GM12865 (cell line): ENCODE data around the gene LDLR.
"Not testable (repeated sequence)": the region's sequence is repeated elsewhere in the genome, so short reads cannot be mapped to it uniquely, and the experiment has no call there.

Experiments
- DNase-seq: peaks from one replicate; pipeline ENCODE4 v3.0.0; 2010; ENCODE audit warnings: low read depth
- H3K4me3 ChIP-seq: 2 replicates; pipeline ENCODE4 v1.5.1; 2011; ENCODE audit warnings: mild to moderate bottlenecking, low read depth, low read length, control low read depth
- CTCF ChIP-seq: IDR thresholded peaks from 2 replicates; pipeline ENCODE4 v1.5.1; 2011; ENCODE audit warnings: low read length, control low read depth, low read depth, inconsistent platforms; ENCODE audit not compliant: insufficient read depth; ENCODE audit errors: missing control alignments

LDLR gene

GRCh38 chr19:11115042-11115441, 25.8 kb downstream of the LDLR start:
- no peak overlapping the region for H3K4me3 ChIP-seq
- no peak for DNase-seq

GRCh38 chr19:11115895-11116446, 26.7 kb downstream of the LDLR start:
- no peak for TF ChIP-seq CTCF

More at GRCh38 chr19:11115042-11115441, 25.8 kb downstream of the LDLR start:
- no peak for TF ChIP-seq CTCF

GRCh38 chr19:11116507-11116906, 27.2 kb downstream of the LDLR start:
- no peak overlapping the region for H3K4me3 ChIP-seq
- no peak for DNase-seq
- TF ChIP-seq CTCF, result no peak

More at GRCh38 chr19:11115895-11116446, 26.7 kb downstream of the LDLR start:
- no peak for DNase-seq
- H3K4me3 ChIP-seq, result no peak overlapping the region

- H3K4me3 ChIP-seq, DNase-seq: not testable (repeated sequence)
Measured at GRCh38 chr19:11121963-11122362, 32.7 kb downstream of the LDLR start.

GRCh38 chr19:11123114-11123513, 33.9 kb downstream of the LDLR start:
- DNase-seq, result no peak
- H3K4me3 ChIP-seq, result no peak overlapping the region
- no peak for TF ChIP-seq CTCF

GRCh38 chr19:11124157-11124556, 34.9 kb downstream of the LDLR start:
- not testable (repeated sequence) for H3K4me3 ChIP-seq, DNase-seq

GRCh38 chr19:11125994-11126685, 36.9 kb downstream of the LDLR start:
- DNase-seq, result peak; percentile 79
- TF ChIP-seq CTCF, result peak; percentile 73

GRCh38 chr19:11127905-11128304, 38.6 kb downstream of the LDLR start:
- no peak for DNase-seq
- H3K4me3 ChIP-seq, result no peak overlapping the region
- no peak for TF ChIP-seq CTCF

More at GRCh38 chr19:11125994-11126685, 36.9 kb downstream of the LDLR start:
- H3K4me3 ChIP-seq, result no peak overlapping the region
